ENCODE results near the gene FAM9A. TPM values are rescaled to one million over a fixed set of nuclear protein-coding genes. Genes with fewer than 3 reads are reported as not detected.

The FAM9A gene
- total RNA-seq, 4 donors from 2014 or later: not detected

DNA sequence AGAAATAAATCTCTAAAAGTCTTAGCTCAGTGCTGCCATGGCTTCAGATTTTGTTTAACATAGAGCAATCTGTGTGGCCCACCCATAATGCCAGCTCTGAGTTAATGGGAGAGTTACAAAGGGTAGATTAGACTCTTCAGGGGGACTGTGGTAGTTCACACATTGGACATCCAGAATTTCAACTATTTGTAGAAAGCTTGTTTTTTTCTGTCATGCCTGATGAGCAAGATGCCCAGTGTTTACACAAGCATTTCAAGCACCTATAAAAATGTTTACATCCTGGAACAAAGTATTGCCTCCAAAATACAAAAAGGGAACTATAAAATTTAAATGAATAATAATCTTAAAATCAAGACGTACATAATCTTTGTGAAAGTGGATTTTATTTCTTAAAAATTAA is 43.0 kb upstream of the FAM9A start:
- Histone ChIP-seq H3K4me3 (no peak overlapping the region), H3K9me3 (no peaks in the 10 kb centered on the region), H3K36me3 (no peaks in the 10 kb centered on the region), H3K27ac (no peak overlapping the region), H3K27me3 (no peaks in the 10 kb centered on the region), H3K4me1 (no peaks in the 10 kb centered on the region)
- DNase-seq (ENCODE audit: low spot score in 2 of 2): no peak
- WGBS, 2 donors: 79 to 93% methylated on average over 1 of the region's 1 CpG
- TF ChIP-seq, protein P1, sequence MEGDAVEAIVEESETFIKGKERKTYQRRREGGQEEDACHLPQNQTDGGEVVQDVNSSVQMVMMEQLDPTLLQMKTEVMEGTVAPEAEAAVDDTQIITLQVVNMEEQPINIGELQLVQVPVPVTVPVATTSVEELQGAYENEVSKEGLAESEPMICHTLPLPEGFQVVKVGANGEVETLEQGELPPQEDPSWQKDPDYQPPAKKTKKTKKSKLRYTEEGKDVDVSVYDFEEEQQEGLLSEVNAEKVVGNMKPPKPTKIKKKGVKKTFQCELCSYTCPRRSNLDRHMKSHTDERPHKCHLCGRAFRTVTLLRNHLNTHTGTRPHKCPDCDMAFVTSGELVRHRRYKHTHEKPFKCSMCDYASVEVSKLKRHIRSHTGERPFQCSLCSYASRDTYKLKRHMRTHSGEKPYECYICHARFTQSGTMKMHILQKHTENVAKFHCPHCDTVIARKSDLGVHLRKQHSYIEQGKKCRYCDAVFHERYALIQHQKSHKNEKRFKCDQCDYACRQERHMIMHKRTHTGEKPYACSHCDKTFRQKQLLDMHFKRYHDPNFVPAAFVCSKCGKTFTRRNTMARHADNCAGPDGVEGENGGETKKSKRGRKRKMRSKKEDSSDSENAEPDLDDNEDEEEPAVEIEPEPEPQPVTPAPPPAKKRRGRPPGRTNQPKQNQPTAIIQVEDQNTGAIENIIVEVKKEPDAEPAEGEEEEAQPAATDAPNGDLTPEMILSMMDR (IDR thresholded peaks at IDR 0.05): no peak

DNA sequence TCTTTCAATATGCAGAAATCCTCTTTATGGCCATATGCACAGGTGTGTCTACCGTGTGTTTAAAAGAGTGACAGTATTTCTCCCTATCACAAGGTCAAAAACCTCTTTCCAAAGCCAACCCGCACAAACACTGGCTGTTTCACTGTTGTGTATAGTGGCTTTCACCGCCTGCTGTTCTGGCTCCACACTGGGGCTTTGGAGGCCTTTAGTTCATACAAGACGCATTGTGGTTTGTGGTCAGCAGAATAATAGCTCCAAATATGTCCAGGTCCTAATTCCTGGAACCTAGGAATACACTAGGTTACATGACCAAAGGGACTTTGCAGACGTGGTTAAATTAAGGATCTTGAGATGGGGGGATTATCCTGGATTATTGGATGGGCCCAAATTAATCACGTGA is 40.7 kb upstream of the FAM9A start:
- WGBS, 2 donors: 80 to 95% methylated on average over 6 of the region's 6 CpGs
- TF ChIP-seq POLR2A (IDR thresholded peaks at IDR 0.05) (no peak), EP300 (IDR thresholded peaks at IDR 0.05) (no peak)
- TF ChIP-seq, protein P1 (IDR thresholded peaks at IDR 0.05): no peak
- no peaks in the 10 kb centered on the region for H3K36me3 ChIP-seq
- no peaks in the 10 kb centered on the region for H3K9me3 ChIP-seq
- no peaks in the 10 kb centered on the region for H3K27me3 ChIP-seq
- no peak overlapping the region for H3K27ac ChIP-seq
- H3K4me1 ChIP-seq: no peaks in the 10 kb centered on the region
- H3K4me3 ChIP-seq: no peak overlapping the region
- DNase-seq (ENCODE audit: low spot score in 2 of 2): no peak

DNA sequence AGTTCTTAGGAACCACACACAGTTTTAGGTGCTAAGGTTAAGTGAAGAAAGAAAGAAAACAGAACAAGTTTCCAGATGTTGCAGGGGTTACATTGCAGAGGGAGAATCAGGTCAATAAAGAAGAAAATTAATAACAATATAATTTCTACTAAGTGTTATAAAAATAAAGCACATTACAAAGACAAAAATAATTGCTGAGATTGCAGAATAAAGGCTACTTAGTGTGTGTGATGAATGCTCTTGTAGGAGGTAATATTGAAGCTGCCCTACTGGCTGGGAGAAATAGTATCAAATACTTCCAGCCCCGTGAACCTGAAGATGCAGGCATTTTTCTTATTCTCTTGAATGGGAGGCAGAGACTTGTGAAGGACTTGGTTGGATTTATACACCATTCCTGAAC is 33.2 kb upstream of the FAM9A start:
- no peak overlapping the region for H3K27ac ChIP-seq
- TF ChIP-seq, protein P1 (IDR thresholded peaks at IDR 0.05): no peak
- TF ChIP-seq EP300 (IDR thresholded peaks at IDR 0.05) (no peak), POLR2A (IDR thresholded peaks at IDR 0.05) (no peak)
- H3K36me3 ChIP-seq: no peaks in the 10 kb centered on the region
- no peaks in the 10 kb centered on the region for H3K9me3 ChIP-seq
- DNase-seq (ENCODE audit: low spot score in 2 of 2): no peak
- H3K4me3 ChIP-seq: no peak overlapping the region
- 40 to 65% methylated on average over 1 of the region's 1 CpG for WGBS, 2 donors
- H3K4me1 ChIP-seq: no peaks in the 10 kb centered on the region
- no peaks in the 10 kb centered on the region for H3K27me3 ChIP-seq

DNA sequence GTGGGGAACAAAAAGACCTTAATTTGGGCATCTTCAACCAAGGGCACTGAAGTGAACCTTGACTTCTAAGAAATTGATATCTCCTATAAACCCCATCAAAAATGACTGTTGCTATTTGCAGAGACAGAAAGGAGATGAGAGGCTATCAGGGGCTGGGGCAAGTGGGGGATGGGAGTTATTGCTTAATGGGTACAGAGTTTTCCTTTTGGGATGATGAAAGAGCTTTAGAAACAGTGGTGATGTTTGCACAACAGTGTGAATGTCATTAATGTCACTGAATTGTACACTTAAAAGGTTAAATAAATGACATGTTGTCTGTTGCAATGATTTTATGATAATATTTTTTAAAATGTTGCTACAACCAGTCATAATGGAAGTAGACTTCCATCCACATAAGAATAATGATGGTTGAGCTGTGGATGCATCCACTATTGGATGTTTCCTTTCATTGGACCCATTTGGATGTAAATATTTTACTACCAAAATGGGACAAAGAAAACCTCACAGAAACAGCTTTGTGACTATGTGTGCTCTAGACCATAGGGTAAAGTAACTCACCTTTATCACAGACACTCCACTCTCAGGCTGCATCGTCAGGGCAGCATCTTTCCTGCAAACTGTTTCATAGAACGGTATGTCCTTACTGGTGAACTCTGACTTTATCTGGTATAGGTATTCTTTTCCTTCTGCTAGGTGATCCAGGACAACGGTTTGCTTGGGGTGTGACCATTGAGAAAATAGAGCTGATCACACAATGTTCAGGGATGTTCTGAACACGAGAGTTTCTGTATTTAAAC is 31.6 kb upstream of the FAM9A start:
- no peak for TF ChIP-seq POLR2A (IDR thresholded peaks at IDR 0.05)
- TF ChIP-seq, protein P1 (IDR thresholded peaks at IDR 0.05): no peak
- no peak for TF ChIP-seq EP300 (IDR thresholded peaks at IDR 0.05)
- DNase-seq (ENCODE audit: low spot score in 2 of 2): no peak
- Histone ChIP-seq H3K9me3 (no peaks in the 10 kb centered on the region), H3K4me1 (no peaks in the 10 kb centered on the region), H3K36me3 (no peaks in the 10 kb centered on the region), H3K4me3 (no peak overlapping the region), H3K27ac (no peak overlapping the region), H3K27me3 (no peaks in the 10 kb centered on the region)
- WGBS, 2 donors: 64 to 70% methylated on average over 4 of the region's 4 CpGs

DNA sequence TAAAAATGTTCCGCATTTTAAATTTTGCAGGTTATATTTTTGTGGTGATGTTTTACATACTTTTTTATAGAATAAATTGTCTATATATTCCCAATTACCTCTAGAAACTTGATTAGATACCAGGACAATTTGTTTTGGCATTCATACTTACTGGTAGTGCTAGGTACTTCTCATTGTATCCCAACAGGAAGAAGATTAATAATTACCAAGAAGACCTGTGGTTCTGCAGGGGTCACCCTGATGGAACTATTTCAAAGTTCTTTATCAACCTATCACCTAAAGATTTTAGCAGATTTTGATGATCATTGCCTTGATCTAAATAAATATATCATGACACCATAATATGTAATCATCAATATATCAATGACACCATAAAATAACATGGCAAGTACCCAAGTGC is 22.5 kb upstream of the FAM9A start:
- TF ChIP-seq EP300 (IDR thresholded peaks at IDR 0.05): no peak
- no peak for TF ChIP-seq POLR2A (IDR thresholded peaks at IDR 0.05)
- TF ChIP-seq, protein P1 (IDR thresholded peaks at IDR 0.05): no peak
- no peak for DNase-seq (ENCODE audit: low spot score in 2 of 2)
- H3K9me3 ChIP-seq: no peaks in the 10 kb centered on the region
- H3K4me1 ChIP-seq: no peaks in the 10 kb centered on the region
- H3K27ac ChIP-seq: no peak overlapping the region
- H3K27me3 ChIP-seq: no peaks in the 10 kb centered on the region
- H3K4me3 ChIP-seq: no peak overlapping the region
- H3K36me3 ChIP-seq: no peaks in the 10 kb centered on the region
- WGBS, 2 donors: 94 to 98% methylated on average over 1 of the region's 1 CpG
